Measurements from ENCODE around the gene EMC6.

- TF ChIP-seq, protein P1, sequence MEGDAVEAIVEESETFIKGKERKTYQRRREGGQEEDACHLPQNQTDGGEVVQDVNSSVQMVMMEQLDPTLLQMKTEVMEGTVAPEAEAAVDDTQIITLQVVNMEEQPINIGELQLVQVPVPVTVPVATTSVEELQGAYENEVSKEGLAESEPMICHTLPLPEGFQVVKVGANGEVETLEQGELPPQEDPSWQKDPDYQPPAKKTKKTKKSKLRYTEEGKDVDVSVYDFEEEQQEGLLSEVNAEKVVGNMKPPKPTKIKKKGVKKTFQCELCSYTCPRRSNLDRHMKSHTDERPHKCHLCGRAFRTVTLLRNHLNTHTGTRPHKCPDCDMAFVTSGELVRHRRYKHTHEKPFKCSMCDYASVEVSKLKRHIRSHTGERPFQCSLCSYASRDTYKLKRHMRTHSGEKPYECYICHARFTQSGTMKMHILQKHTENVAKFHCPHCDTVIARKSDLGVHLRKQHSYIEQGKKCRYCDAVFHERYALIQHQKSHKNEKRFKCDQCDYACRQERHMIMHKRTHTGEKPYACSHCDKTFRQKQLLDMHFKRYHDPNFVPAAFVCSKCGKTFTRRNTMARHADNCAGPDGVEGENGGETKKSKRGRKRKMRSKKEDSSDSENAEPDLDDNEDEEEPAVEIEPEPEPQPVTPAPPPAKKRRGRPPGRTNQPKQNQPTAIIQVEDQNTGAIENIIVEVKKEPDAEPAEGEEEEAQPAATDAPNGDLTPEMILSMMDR (IDR thresholded peaks at IDR 0.05) = no peak
- TF ChIP-seq POLR2A (IDR thresholded peaks at IDR 0.05) = no peak
Observed at GRCh38 chr17:3666516-3666915, 2.1 kb upstream of the EMC6 start.
